Measurements from ENCODE around the gene CCNI2.
A peak's percentile ranks its signal among the peaks of the same experiment; 100 is the strongest.

- TF ChIP-seq CTCF (IDR thresholded peaks at IDR 0.05) (0 out of 2 replicates have a peak, but pooled peaks have one; percentile 8), ZFX (IDR thresholded peaks at IDR 0.05; ENCODE audit: borderline replicate concordance) (no peak)
Measured at GRCh38 chr5:132802044-132802684, 54.9 kb downstream of the CCNI2 start.

Data from 22Rv1 (cell line).